Adrenal gland (tissue), 12 donors: ENCODE results near the gene ARHGAP35. TPM values are rescaled to one million over a fixed set of nuclear protein-coding genes. Genes with fewer than 3 reads are reported as not detected.
"Not testable (repeated sequence)": the region's sequence is repeated elsewhere in the genome, so short reads cannot be mapped to it uniquely, and the experiment has no call there.

Experiments used
- DNase-seq, 7 donors: peaks; one replicate each; pipeline ENCODE4 v3.0.0-alpha.2; 2019 to 2020
- H3K27ac ChIP-seq, 5 donors: fragments of 200-600 bp; sonication (generic) in 4 of 5; 1 replicate in 3 of 5; 2 replicates in 2 of 5; pipeline versions ENCODE4 v1.5.1 to v1.8.0; 2016 to 2020; ENCODE audit warnings: mild to moderate bottlenecking in 1 of 5
- H3K27me3 ChIP-seq: fragments of 200-600 bp; 2 replicates; pipeline ENCODE4 v1.8.0; 2021
- H3K36me3 ChIP-seq, 2 donors: fragments of 200-600 bp; replicated peaks in 1 of 2; 1 replicate in 1 of 2; 2 replicates in 1 of 2; pipeline versions ENCODE4 v1.5.1 to v1.8.0; 2018 to 2022
- H3K4me1 ChIP-seq, 2 donors: fragments of 200-600 bp; replicated peaks in 1 of 2; 1 replicate in 1 of 2; 2 replicates in 1 of 2; pipeline versions ENCODE4 v1.5.1 to v1.8.0; 2018 to 2021
- H3K4me3 ChIP-seq, 4 donors: fragments of 200-600 bp; sonication (generic) in 3 of 4; one replicate each; pipeline ENCODE4 v1.5.1; 2016 to 2018
- H3K9me3 ChIP-seq, 3 donors: fragments of 200-600 bp; sonication (generic) in 1 of 3; replicated peaks in 1 of 3; 1 replicate in 2 of 3; 2 replicates in 1 of 3; pipeline versions ENCODE4 v1.5.1 to v1.8.0; 2016 to 2021
- CTCF ChIP-seq, 6 experiments: fragments of 450-650 bp in 4 of 6; fragments of 200-600 bp in 2 of 6; sonication (generic) in 1 of 6; IDR thresholded peaks; 1 replicate in 5 of 6; 2 replicates in 1 of 6; pipeline versions ENCODE4 v1.5.1 to v1.8.0; 2016 to 2021; ENCODE audit warnings: antibody characterized with exemption in 6 of 6, mild to moderate bottlenecking in 2 of 6, moderate library complexity in 1 of 6
- POLR2A ChIP-seq, 2 donors: fragments of 450-650 bp; IDR thresholded peaks; one replicate each; pipeline ENCODE4 v1.6.1; 2017; ENCODE audit warnings: antibody characterized with exemption in 2 of 2, mild to moderate bottlenecking in 2 of 2, moderate library complexity in 1 of 2
- WGBS, 4 donors: extraction: QIAGEN DNeasy Blood & Tissue Kit in 2 of 4; methylation state at CpG; one replicate each; pipeline versions ENCODE4 v1.1.5 to v1.1.7; 2013 to 2017; 5-methylcytosine and 5-hydroxymethylcytosine counted together
- intact Hi-C, 2 donors: fragments of 100-400 bp; cut with DNase I; formaldehyde crosslinking; loops; one replicate each; pipeline versions ENCODE4 v1.14.1 to v1.15.0; 2022 to 2023
- polyA plus RNA-seq, 3 donors: library from polyadenylated mRNA; stranded (reverse); fragments of 200-250 nt in 2 of 3; fragments of 350-450 nt in 1 of 3; fragmentation: Illumina TruSeq in 1 of 3; extraction: RNeasy Lipid Tissue Mini Kit (QIAGEN cat#74804) in 1 of 3; gene quantifications; one replicate each; pipeline ENCODE4 v1.2.3, GENCODE V29; 2013 to 2014
- total RNA-seq, 9 donors: library from RNA; depleted of rRNA in 4 of 9; stranded (reverse); fragments of >200 nt in 4 of 9; fragments of 120-200 nt in 1 of 9; fragmentation: NEBNext Ultra II Directional in 1 of 9; extraction: Animal tissue kit (Norgen Biotek cat#: 25700) in 1 of 9; gene quantifications; one replicate each; pipeline versions ENCODE4 v1.1.0 to v1.2.4, GENCODE V29; 2013 to 2023
- donor health status: healthy with polysubstance abuse.
- donor health status: Bipolar disorder and iron deficiency.
- donor health status: DM: yes; HTN: yes; CAD: no.
- donor health status: DM: no; HTN: no; CAD: no.
- donor health status: DM: no; HTN: no; CAD: no.
- donor health status: DM: yes; HTN: yes; CAD: no.

Gene ARHGAP35
- total and polyA plus RNA-seq, 12 donors, result 7.0 to 48.3 (median 38.9) TPM

- 65 to 85% (median 81%) methylated on average over 14 to 18 of the region's 18 CpGs for WGBS, 4 donors
- H3K4me3 ChIP-seq, result no peak overlapping the region
- TF ChIP-seq POLR2A (IDR thresholded peaks at IDR 0.05), result no peak
- TF ChIP-seq CTCF (IDR thresholded peaks at IDR 0.05), result no peak
- no peaks in the 10 kb centered on the region for H3K9me3 ChIP-seq
- no peaks in the 10 kb centered on the region for H3K27me3 ChIP-seq
- DNase-seq, result no peak
- no peak overlapping the region for H3K27ac ChIP-seq
- intact Hi-C loops, result no loop called here
- no peaks in the 10 kb centered on the region for H3K36me3 ChIP-seq
- H3K4me1 ChIP-seq, result peaks cover 0 to 5% of the 10 kb centered on the region in 2 donors
These were observed 44.8 kb upstream of the ARHGAP35 start for GRCh38 chr19:46815833-46816627.

DNA sequence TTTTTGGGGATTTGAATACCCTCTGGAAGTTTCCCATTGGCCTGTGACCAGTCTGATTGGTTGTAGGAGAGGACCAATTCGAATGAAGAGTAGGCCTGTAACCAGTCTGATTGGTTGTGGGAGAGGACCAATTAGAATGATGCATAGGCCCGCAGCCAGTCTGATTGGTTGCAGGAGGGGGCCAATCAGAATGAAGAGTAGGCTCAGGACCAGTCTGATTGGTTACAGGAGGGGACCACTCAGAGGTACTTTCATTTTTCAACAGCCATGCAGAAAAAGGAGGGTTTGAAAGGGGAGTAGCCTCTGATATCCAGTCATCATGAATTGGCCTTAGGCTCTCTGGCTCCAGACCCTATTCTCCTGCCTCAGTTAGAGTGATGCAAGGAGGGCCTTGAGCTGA, 42.0 kb upstream of the ARHGAP35 start:
- no peak overlapping the region for H3K4me3 ChIP-seq
- no peak for TF ChIP-seq CTCF (IDR thresholded peaks at IDR 0.05)
- TF ChIP-seq POLR2A (IDR thresholded peaks at IDR 0.05), result no peak

GRCh38 chr19:46821512-46822409, 39.0 kb upstream of the ARHGAP35 start:
- WGBS, 4 donors, result 72 to 88% (median 77%) methylated on average over 7 to 18 of the region's 18 CpGs
- no peak overlapping the region for H3K4me3 ChIP-seq

More for the DNA sequence above, 42.0 kb upstream of the ARHGAP35 start:
- DNase-seq, result no peak
- WGBS, 4 donors, result 88 to 96% (median 93%) methylated on average over 2 of the region's 2 CpGs
- intact Hi-C loops, result no loop called here
- Histone ChIP-seq H3K27ac (no peak overlapping the region), H3K27me3 (no peaks in the 10 kb centered on the region), H3K36me3 (no peaks in the 10 kb centered on the region), H3K4me1 (no peaks in the 10 kb centered on the region), H3K9me3 (no peaks in the 10 kb centered on the region)

GRCh38 chr19:46822410-46822787, 38.4 kb upstream of the ARHGAP35 start:
- not testable (repeated sequence) for H3K9me3 ChIP-seq, H3K27ac ChIP-seq, H3K4me3 ChIP-seq, DNase-seq, H3K4me1 ChIP-seq, H3K36me3 ChIP-seq, H3K27me3 ChIP-seq
- intact Hi-C loops, result loop anchor here in 1 of 2 donors (10.0 kb wide), 1 partner anchor 198 kb away; the partner anchor contains the start of gene PTGIR
- WGBS, 4 donors, result 90 to 98% (median 93%) methylated on average over 4 of the region's 4 CpGs

More at GRCh38 chr19:46821512-46822409, 39.0 kb upstream of the ARHGAP35 start:
- no peaks in the 10 kb centered on the region for H3K4me1 ChIP-seq
- no peaks in the 10 kb centered on the region for H3K36me3 ChIP-seq
- intact Hi-C loops, result loop anchor here in 1 of 2 donors (10.0 kb wide), 1 partner anchor 197 kb away; the partner anchor contains the start of gene PTGIR
- TF ChIP-seq POLR2A (IDR thresholded peaks at IDR 0.05) (no peak), CTCF (IDR thresholded peaks at IDR 0.05) (no peak)
- H3K27me3 ChIP-seq, result no peaks in the 10 kb centered on the region
- H3K9me3 ChIP-seq, result no peaks in the 10 kb centered on the region
- no peak for DNase-seq
- H3K27ac ChIP-seq, result no peak overlapping the region
